HG02885 (cell line): ENCODE measurements around the gene ZCWPW1.

Experiments
- ATAC-seq: cut with Tn5 transposase; IDR thresholded peaks from one replicate; pipeline ENCODE4 v1.9.1; 2021; ENCODE audit warnings: mild to moderate bottlenecking; ENCODE audit not compliant: unreplicated experiment, poor library complexity

Gene ZCWPW1

GRCh38 chr7:100428199-100428966, at the start of gene ZCWPW1:
Gene ZCWPW1 (minus strand): TSS chr7:100428703. CDS start chr7:100420649, 8,054 bp downstream.
- peak; percentile 45 for ATAC-seq

GRCh38 chr7:100477871-100478267, 49.4 kb upstream of the ZCWPW1 start:
- ATAC-seq = no peak

GRCh38 chr7:100476903-100477870, 48.7 kb upstream of the ZCWPW1 start:
- no peak for ATAC-seq

GRCh38 chr7:100476101-100476780, 47.7 kb upstream of the ZCWPW1 start:
- ATAC-seq = no peak

GRCh38 chr7:100475549-100475948, 47.0 kb upstream of the ZCWPW1 start:
- ATAC-seq = no peak

GRCh38 chr7:100472854-100473499, 44.5 kb upstream of the ZCWPW1 start:
- ATAC-seq = no peak

- ATAC-seq = no peak
Observed at GRCh38 chr7:100472121-100472851, 43.8 kb upstream of the ZCWPW1 start.

GRCh38 chr7:100471021-100471420, 42.5 kb upstream of the ZCWPW1 start:
- no peak for ATAC-seq

GRCh38 chr7:100469227-100470044, 40.9 kb upstream of the ZCWPW1 start:
- peak; percentile 55 for ATAC-seq

- ATAC-seq = no peak
Observed at GRCh38 chr7:100467638-100468373, 39.3 kb upstream of the ZCWPW1 start.

GRCh38 chr7:100466653-100467605, 38.4 kb upstream of the ZCWPW1 start:
- no peak for ATAC-seq

- ATAC-seq = no peak
Observed at GRCh38 chr7:100465702-100466311, 37.3 kb upstream of the ZCWPW1 start.

- no peak for ATAC-seq
Observed at GRCh38 chr7:100465299-100465698, 36.8 kb upstream of the ZCWPW1 start.

- ATAC-seq = no peak
Observed at GRCh38 chr7:100464791-100465190, 36.3 kb upstream of the ZCWPW1 start.

- ATAC-seq = no peak
Observed at GRCh38 chr7:100464210-100464660, 35.7 kb upstream of the ZCWPW1 start, which contains the start of gene SPACDR. Gene SPACDR (minus strand): TSS chr7:100464260. CDS start chr7:100464025, 235 bp downstream.

GRCh38 chr7:100457033-100457432, 28.5 kb upstream of the ZCWPW1 start:
- no peak for ATAC-seq
